HG03175 (cell line): Measurements from ENCODE around the gene PID1.

ENCODE experiments used
- ATAC-seq: cut with Tn5 transposase; IDR thresholded peaks from one replicate; pipeline ENCODE4 v1.9.1; 2021; ENCODE audit warnings: mild to moderate bottlenecking, moderate library complexity; ENCODE audit not compliant: unreplicated experiment

Gene PID1

GRCh38 chr2:229173825-229174359 is 97.2 kb downstream of the PID1 start:
- no peak for ATAC-seq

- ATAC-seq: no peak
Observed at GRCh38 chr2:229170916-229171315, 100.2 kb downstream of the PID1 start.

DNA sequence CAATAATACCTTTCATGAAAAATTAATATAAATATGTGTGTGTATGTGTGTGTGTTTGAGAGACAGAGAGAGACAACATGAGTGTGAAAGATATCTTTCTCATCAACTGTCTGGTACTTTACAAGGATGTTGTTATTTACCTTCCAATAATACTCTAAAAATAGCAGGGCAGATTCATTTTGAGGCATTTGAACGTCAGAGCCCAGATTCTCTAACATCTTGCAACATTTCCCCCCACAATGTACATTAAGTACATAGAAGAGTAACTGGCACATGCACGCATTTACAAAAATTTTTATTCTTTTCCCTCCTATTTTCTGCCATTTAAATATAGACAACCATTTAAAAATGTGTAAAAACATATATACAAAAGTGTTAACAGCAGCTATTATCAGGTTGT is 100.9 kb downstream of the PID1 start:
- no peak for ATAC-seq

DNA sequence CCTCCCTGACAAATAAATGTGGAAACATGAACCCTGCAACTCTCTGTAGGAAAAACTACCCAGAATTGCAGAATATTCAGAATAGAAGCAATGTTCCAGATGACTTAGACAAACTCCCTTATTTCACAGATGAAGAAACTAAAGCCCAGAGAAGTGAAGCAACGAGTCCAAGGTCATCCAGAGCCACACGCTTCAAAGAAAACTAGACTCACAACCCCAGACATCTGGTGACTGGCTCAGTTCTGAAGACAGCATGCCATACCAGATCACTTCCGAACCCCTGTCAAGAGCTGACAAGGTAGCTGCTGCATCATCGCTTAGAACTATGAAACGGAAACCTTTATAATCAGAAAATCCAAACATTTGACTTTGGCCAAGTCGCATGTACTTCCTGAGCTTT is 101.3 kb downstream of the PID1 start:
- ATAC-seq: no peak

DNA sequence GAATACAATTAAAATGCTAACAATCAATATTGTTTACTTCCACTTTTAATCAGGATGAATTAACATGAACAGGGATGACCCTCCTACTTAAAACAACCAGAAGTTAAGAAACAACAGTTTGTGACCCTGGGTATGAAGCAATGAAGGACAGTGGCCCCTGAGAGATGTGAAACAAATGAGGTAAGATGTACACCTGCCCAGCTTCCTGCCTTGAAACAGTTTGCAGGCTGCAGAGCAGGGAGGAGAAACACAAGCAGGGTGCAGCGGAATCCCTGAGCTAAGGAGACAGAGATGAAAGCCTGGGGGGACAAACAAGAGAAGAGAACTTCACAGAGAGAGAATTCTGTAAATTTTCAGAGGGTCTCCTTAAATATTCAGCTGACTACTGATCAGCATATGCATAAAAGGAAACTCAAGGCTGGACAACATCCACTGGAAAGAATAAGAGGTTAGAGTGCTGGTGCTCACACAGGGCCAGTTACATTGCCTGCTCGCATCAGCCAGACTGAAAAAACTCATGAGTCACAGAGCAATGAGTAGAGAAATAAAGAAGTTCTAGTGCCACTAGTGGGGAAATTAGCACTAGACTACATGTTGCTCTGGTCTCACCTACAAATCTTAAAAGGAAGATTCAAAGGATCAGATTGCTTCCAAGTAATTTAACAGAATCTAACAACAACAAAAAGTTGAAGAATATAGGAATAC is 106.4 kb downstream of the PID1 start:
- no peak for ATAC-seq

- ATAC-seq: no peak
Observed at GRCh38 chr2:229163893-229164292, 107.2 kb downstream of the PID1 start.

GRCh38 chr2:229162015-229162414 is 109.1 kb downstream of the PID1 start:
- ATAC-seq: no peak

GRCh38 chr2:229160984-229161383 is 110.1 kb downstream of the PID1 start:
- no peak for ATAC-seq

DNA sequence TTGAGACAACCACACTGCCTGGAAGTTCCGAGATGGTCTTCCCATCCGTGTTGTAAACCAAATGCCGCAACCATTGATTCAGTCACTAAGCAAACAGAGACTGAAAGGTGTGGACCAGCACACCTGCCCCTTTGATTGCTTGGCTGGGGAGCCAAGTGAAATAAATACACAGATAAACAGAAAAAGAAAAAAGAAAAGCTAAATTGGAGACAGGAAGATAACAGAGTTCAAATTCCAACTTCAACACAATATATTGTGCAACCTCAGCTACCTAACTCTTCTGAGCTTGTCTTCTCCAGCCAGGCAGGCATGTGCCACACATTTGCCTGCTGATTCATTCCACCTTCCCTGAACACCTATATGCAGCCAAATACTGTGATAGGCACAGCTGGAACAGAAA is 110.9 kb downstream of the PID1 start:
- ATAC-seq: no peak

- no peak for ATAC-seq
Observed at GRCh38 chr2:229159405-229159804, 111.7 kb downstream of the PID1 start.

DNA sequence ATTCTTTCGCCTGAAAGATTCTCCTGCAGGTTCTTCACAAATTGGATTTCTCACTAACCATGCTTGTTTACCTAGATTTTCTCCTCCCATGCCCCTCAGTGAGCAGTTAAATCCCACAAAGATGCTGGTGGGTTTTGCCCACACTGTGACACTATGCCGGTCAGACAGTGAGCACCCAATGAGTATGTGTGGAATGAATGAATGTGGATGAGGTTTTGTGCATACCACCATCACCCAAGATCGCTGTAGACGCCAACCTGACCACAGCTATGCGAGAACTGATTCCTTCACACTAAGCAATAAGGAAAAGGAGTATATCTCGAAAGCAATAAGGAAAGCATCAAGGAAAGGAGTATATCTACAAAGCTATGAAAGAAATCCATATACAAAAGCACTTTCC is 116.7 kb downstream of the PID1 start:
- no peak for ATAC-seq

DNA sequence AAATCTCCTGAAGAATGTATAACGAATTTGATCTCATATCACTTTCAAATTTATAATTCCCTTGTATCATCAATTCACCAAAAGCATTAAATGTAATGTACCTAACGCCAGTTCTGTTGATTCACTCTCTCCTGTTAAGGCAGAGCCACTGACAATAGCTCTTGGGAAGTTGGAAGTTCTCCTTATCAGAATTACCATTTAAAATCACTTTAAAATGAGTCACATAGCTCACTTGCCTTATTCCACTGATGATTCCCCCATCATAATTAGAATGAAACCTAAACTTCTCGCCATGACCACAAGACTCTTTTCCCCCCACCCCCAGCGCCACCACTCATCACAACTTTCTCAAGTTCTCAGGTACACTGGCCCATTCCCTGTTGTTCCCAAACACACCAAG is 117.1 kb downstream of the PID1 start:
- ATAC-seq: no peak

GRCh38 chr2:229153267-229153666 is 117.8 kb downstream of the PID1 start:
- no peak for ATAC-seq

- ATAC-seq: no peak
Observed at GRCh38 chr2:229152674-229153073, 118.4 kb downstream of the PID1 start.

GRCh38 chr2:229150317-229150716 is 120.8 kb downstream of the PID1 start:
- ATAC-seq: no peak

DNA sequence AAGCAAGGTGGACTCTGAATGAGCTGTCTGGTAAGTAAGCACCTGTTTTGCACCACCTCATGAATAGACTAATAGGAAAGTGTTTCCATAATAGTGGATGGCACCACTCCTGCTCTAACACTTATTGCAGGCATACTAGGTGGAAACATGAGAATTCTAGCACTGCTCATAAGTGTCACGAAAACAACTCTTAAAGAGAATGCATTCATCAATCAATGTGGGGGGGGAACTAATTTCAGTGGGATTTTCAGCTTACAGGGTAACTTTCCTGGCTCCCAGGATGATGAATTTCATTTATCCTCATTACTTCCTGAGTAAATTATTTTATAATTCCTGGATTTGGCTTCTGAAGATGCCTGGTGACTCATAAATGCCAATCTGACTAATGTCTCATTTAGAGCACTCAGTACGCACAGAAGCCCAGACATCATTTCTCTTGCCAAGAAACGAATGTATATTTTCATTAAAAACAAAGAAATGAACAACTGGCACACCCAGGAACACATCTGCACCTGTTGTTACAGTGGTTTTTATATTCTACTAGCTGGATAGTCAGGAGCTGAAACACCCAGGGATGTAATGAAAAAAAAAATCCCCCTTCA is 129.6 kb downstream of the PID1 start:
- ATAC-seq: no peak

DNA sequence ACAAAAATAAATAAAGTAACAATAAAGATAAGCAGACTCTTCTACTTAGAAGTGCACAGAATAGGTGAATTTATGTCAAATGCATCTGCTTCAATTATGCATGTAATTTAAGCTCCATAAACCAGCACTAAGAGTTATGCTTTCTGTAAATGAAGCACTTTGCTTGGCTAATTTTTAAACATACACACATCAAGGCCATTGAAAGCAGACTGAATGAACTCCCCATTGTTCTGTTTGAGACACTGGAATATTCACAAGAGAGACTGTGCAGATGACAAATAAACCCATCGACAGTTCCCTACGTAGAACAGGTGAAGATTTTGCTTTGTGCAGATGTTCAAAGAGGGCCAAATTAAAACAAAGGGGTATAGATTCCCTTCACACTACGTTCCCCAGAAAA is 133.4 kb downstream of the PID1 start:
- no peak for ATAC-seq

DNA sequence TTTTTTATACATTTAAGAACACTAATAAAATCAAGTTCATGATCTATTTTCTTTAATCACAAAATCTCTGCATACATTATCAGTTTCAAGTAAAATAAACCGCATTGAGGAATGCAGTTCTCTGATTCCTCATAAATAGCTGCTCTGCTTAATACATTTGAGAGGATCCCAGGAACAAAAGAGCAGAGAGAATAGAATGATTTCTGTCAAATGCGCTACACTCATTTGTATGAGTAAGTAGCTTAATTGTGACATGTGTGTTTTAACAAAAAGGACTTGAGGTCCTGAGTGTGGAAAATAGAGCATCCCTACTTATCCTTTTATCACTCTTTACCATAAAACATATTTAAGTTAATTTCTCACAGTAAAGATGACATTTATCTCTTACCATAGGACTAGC is 134.0 kb downstream of the PID1 start:
- no peak for ATAC-seq

DNA sequence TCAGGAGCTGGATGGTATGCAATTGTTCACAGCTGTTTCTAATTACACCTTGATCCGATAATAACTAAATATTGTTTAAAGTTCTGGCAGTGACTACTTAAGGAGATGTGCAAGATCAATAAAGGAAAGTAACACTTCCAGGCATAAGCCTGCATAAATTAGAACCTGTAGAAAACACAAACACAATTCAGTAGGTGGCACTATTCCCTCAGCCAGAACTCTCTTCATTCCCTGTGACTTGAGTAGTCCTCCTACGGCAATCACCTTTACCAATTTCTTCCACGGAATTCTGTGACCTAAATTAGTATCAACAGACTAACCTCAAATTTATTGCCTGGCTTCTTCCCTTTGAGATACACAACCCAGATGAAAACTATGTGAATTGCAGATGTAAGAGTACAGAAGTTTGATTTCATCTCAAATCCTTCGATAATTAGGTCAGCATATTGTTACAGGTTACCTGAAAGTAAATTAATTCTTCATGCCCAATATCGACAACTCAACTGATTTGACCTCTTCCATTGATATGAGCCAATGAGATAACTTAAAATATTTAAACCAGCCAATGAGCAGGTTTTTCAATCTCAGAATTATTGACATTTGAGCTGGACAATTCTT is 137.8 kb downstream of the PID1 start:
- ATAC-seq: no peak

DNA sequence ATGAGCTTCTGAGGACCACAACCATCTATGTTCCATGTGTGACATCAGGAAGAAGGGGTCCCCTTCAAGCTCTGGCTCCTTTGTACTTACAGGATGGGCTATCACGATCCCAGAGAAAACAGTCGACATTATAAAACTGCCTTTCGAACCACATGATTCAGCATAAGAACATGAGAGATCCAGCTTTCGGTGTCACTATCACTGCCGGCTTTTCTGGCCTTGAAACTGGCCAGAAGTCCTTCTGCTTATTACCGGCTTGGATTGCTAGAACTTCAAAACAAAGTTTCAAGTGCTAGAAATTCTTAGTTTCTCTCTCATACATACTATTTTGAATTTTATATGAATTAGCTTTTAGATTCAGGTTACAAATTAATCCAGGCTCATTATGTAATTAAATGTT is 138.9 kb downstream of the PID1 start:
- ATAC-seq: no peak

- no peak for ATAC-seq
Observed at GRCh38 chr2:229130522-229130921, 140.6 kb downstream of the PID1 start.

- no peak for ATAC-seq
Observed at GRCh38 chr2:229129738-229130371, 141.2 kb downstream of the PID1 start.
